RWPE1 (cell line): ENCODE measurements around the gene HIBCH.
A peak's percentile ranks its signal among the peaks of the same experiment; 100 is the strongest.

Experiments used
- CTCF ChIA-PET: fragments of 350-600 bp; sonication (Branson Sonifier 250); formaldehyde crosslinking; extraction: SDS; loops from one replicate; lab custom pipeline; 2021; lab: Yijun Ruan, JAX
- POLR2A ChIA-PET: fragments of 400-600 bp; formaldehyde crosslinking; extraction: SDS; loops from one replicate; lab custom pipeline; 2020; ENCODE audit warnings: antibody characterized with exemption; ENCODE audit not compliant: low non-redundant PET; lab: Yijun Ruan, JAX
- DNase-seq: peaks from one replicate; pipeline ENCODE4 v3.0.0; 2012; ENCODE audit warnings: low spot score
- H3K27ac ChIP-seq: fragments of 450-650 bp; 2 replicates; pipeline ENCODE4 v1.5.1; 2017
- TF ChIP-seq, protein P1 (sequence below): fragments of 450-650 bp; conservative IDR thresholded peaks from 2 replicates; pipeline ENCODE4 v1.5.1; 2017; ENCODE audit warnings: low read depth, mild to moderate bottlenecking

The HIBCH gene

GRCh38 chr2:190319555-190320498 lies at the start of gene HIBCH:
TSS of gene HIBCH (minus strand) at chr2:190319826. CDS start at chr2:190319750, 76 bp downstream.
- TF ChIP-seq, protein P1, sequence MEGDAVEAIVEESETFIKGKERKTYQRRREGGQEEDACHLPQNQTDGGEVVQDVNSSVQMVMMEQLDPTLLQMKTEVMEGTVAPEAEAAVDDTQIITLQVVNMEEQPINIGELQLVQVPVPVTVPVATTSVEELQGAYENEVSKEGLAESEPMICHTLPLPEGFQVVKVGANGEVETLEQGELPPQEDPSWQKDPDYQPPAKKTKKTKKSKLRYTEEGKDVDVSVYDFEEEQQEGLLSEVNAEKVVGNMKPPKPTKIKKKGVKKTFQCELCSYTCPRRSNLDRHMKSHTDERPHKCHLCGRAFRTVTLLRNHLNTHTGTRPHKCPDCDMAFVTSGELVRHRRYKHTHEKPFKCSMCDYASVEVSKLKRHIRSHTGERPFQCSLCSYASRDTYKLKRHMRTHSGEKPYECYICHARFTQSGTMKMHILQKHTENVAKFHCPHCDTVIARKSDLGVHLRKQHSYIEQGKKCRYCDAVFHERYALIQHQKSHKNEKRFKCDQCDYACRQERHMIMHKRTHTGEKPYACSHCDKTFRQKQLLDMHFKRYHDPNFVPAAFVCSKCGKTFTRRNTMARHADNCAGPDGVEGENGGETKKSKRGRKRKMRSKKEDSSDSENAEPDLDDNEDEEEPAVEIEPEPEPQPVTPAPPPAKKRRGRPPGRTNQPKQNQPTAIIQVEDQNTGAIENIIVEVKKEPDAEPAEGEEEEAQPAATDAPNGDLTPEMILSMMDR = peak; percentile 89
- DNase-seq = peak; percentile 93
- POLR2A ChIA-PET = interaction anchor here (0.8 kb wide), 1 partner anchor 38 kb away, joined by 3 read pairs; no protein-coding TSS in a partner anchor
- H3K27ac ChIP-seq = peak within 1 kb of the TSS; percentile 84
- CTCF ChIA-PET = interaction anchor here (0.5 to 0.9 kb wide), 4 partner anchors 20 to 258 kb away, joined by 3 to 4 read pairs (median 3); no protein-coding TSS in a partner anchor

GRCh38 chr2:190367091-190367490 lies 47.5 kb upstream of the HIBCH start:
- POLR2A ChIA-PET = no interaction called here

DNA sequence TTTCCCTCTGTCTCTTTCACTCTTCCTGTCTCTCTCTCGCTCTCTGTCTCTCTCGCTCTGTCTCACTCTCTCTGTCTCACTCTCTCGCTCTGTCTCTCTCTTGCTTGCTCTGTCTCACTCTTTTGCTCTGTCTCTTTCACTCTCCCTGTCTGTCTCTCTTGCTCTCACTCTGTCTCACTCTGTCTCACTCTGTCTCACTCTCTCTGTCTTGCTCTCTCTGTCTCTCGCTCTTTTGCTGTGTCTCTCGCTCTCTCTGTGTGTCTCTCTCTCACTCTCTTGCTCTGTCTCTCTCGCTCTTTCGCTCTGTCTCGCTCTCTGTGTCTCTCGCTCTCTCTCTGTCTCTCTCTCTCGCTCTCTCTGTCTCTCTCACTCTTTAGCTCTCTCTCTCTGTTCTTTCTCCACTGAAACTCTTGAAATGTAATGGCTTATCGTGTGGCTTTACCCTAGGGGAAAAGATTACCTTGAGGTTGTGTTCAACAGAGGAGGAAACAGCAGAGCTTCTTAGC lies 46.7 kb upstream of the HIBCH start:
- no peak for DNase-seq
- TF ChIP-seq, protein P1 = no peak
- H3K27ac ChIP-seq = no peak overlapping the region
- CTCF ChIA-PET = no interaction called here
- POLR2A ChIA-PET = no interaction called here

More at GRCh38 chr2:190367091-190367490, 47.5 kb upstream of the HIBCH start:
- CTCF ChIA-PET = interaction anchor here (0.7 kb wide), 1 partner anchor 204 kb away, joined by 3 read pairs; no protein-coding TSS in a partner anchor
- TF ChIP-seq, protein P1 = no peak
- no peak for DNase-seq
- H3K27ac ChIP-seq = no peak overlapping the region

- TF ChIP-seq, protein P1 = no peak
- no peak overlapping the region for H3K27ac ChIP-seq
- DNase-seq = no peak
- ChIA-PET POLR2A (no interaction called here), CTCF (no interaction called here)
These were observed 46.0 kb upstream of the HIBCH start for GRCh38 chr2:190365499-190366204.

- POLR2A ChIA-PET = no interaction called here
- no peak overlapping the region for H3K27ac ChIP-seq
- CTCF ChIA-PET = no interaction called here
- TF ChIP-seq, protein P1 = no peak
- DNase-seq = no peak
These were observed 43.3 kb upstream of the HIBCH start for GRCh38 chr2:190362894-190363293.

DNA sequence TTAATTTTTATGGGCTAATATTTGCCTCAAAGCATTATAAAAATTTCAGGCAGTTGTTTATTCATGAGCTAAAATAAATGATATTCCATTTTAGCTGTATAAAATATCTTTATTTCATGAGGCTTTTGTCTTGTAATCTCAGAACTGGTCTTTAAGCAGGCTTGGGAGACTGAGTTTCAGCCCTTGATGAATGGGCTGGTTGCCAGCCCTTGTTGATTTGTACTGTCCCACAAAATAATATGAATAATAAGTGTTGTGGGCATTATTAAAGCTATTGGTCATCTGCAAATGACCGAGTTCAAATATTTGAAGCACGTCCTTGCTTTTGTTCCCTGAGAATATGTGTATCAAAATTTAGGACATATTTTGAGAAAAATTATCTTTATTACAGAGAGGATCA lies 41.9 kb upstream of the HIBCH start:
- no peak for DNase-seq
- POLR2A ChIA-PET = no interaction called here

More for the DNA sequence above, 41.9 kb upstream of the HIBCH start:
- H3K27ac ChIP-seq = no peak overlapping the region
- TF ChIP-seq, protein P1 = no peak
- CTCF ChIA-PET = no interaction called here
